Astrocyte (in vitro differentiated cells and primary cell): Measurements from ENCODE around the gene COL18A1. TPM values are rescaled to one million over a fixed set of nuclear protein-coding genes. Genes with fewer than 3 reads are reported as not detected.

Experiments
- DNase-seq: peaks from one replicate; pipeline ENCODE4 v3.0.0-alpha.2; 2010; ENCODE audit warnings: low read depth
- FAIRE-seq: peaks from 2 replicates; lab custom pipeline; 2011; peaks lifted over from hg19 to GRCh38; lab: Jason Lieb, UNC
- H2AFZ ChIP-seq: 2 replicates; pipeline ENCODE4 v1.6.0; 2012; ENCODE audit warnings: low read depth, low read length, inconsistent platforms
- H3K27ac ChIP-seq: 2 replicates; pipeline ENCODE4 v1.5.1; 2011; ENCODE audit warnings: low read depth, low read length, inconsistent platforms
- H3K27me3 ChIP-seq: 2 replicates; pipeline ENCODE4 v1.6.0; 2011; ENCODE audit warnings: low read length, inconsistent platforms; ENCODE audit not compliant: insufficient read depth
- H3K36me3 ChIP-seq: 2 replicates; pipeline ENCODE4 v1.5.1; 2011; ENCODE audit warnings: low read length, inconsistent platforms; ENCODE audit not compliant: insufficient read depth
- H3K4me1 ChIP-seq: 2 replicates; pipeline ENCODE4 v1.5.1; 2011; ENCODE audit warnings: low read length, inconsistent platforms; ENCODE audit not compliant: insufficient read depth
- H3K4me2 ChIP-seq: 2 replicates; pipeline ENCODE4 v1.6.0; 2012; ENCODE audit warnings: low read length, inconsistent platforms
- H3K4me3 ChIP-seq: 2 replicates; pipeline ENCODE4 v1.5.1; 2011; ENCODE audit warnings: low read depth, mild to moderate bottlenecking, low read length, inconsistent platforms; ENCODE audit not compliant: insufficient read depth
- H3K79me2 ChIP-seq: 2 replicates; pipeline ENCODE4 v1.6.0; 2012; ENCODE audit warnings: mild to moderate bottlenecking, low read length, inconsistent platforms; ENCODE audit not compliant: insufficient read depth
- H3K9ac ChIP-seq: 2 replicates; pipeline ENCODE4 v1.6.0; 2012; ENCODE audit warnings: mild to moderate bottlenecking, low read length, inconsistent platforms
- H3K9me3 ChIP-seq: 2 replicates; pipeline ENCODE4 v1.5.1; 2012; ENCODE audit warnings: low read depth, mild to moderate bottlenecking, low read length, inconsistent platforms; ENCODE audit not compliant: insufficient read depth
- H4K20me1 ChIP-seq: 2 replicates; pipeline ENCODE4 v1.6.0; 2012; ENCODE audit warnings: low read length, inconsistent platforms; ENCODE audit not compliant: insufficient read depth
- H3K27ac Mint-ChIP-seq: one replicate; pipeline ENCODE4 v1.8.0; 2021; ENCODE audit warnings: mild to moderate bottlenecking, mixed read lengths; ENCODE audit not compliant: unreplicated experiment
- H3K27me3 Mint-ChIP-seq: one replicate; pipeline ENCODE4 v1.8.0; 2021; ENCODE audit warnings: low read depth, mixed read lengths; ENCODE audit not compliant: unreplicated experiment
- H3K36me3 Mint-ChIP-seq: one replicate; pipeline ENCODE4 v1.8.0; 2021; ENCODE audit warnings: low read depth, mixed read lengths; ENCODE audit not compliant: unreplicated experiment
- H3K4me1 Mint-ChIP-seq: one replicate; pipeline ENCODE4 v1.8.0; 2021; ENCODE audit warnings: low read depth, mixed read lengths; ENCODE audit not compliant: unreplicated experiment
- H3K4me3 Mint-ChIP-seq: one replicate; pipeline ENCODE4 v1.8.0; 2021; ENCODE audit warnings: mild to moderate bottlenecking, moderate library complexity, mixed read lengths; ENCODE audit not compliant: unreplicated experiment
- H3K9me3 Mint-ChIP-seq: one replicate; pipeline ENCODE4 v1.8.0; 2021; ENCODE audit warnings: mild to moderate bottlenecking, mixed read lengths; ENCODE audit not compliant: unreplicated experiment
- EZH2 ChIP-seq: IDR thresholded peaks from 2 replicates; pipeline ENCODE4 v1.6.1; 2012; ENCODE audit warnings: mild to moderate bottlenecking, low read length, inconsistent platforms; ENCODE audit not compliant: insufficient read depth
- total RNA-seq: library from RNA; stranded (reverse); gene quantifications from 2 replicates; pipeline ENCODE4 v1.2.1, GENCODE V29; 2021
- TF ChIP-seq, protein P1 (sequence below): IDR thresholded peaks from 2 replicates; pipeline ENCODE4 v1.5.1; 2011; ENCODE audit warnings: low read depth, mild to moderate bottlenecking, inconsistent platforms, low read length, moderate library complexity; ENCODE audit not compliant: insufficient read depth

The COL18A1 gene
- total RNA-seq, 1 donor from 2014 or later = 616 TPM

DNA sequence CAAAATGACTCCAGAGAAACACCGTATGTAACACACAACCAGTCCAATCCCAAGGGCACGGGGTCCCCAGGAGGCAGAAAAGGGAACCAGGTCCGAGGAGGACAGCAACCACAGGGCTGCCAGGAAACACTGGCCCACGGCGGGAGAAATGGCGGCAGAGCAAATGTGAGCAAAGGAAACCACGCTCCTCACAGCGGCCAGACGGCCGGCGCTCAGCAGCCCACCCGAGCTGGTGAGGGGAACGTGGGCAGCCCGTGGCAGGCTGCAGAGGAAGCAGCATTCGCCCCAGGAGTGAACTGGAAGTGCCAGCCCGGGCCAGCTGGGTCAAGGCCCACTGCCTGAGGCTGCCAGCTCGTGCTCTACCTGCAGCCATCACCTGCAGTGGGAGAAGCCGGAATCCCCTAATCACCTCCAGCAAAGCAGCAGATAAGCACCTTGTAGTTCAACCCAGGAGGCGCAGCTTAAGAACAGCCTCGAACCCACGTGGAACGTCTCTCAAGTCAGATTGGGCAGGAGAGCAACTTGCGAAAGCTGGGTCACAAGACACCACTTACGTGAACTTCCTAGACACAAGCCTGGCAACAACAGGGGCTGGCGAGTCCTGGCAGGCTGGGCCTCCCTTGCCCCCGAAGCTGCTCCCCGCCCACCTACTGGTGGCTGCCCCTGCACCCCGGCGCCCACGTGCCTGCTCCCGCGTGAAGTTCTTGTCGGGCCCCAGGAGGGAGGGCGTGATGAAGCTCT lies 130.5 kb downstream of the COL18A1 start:
- TF ChIP-seq EZH2 = no peak
- TF ChIP-seq, protein P1, sequence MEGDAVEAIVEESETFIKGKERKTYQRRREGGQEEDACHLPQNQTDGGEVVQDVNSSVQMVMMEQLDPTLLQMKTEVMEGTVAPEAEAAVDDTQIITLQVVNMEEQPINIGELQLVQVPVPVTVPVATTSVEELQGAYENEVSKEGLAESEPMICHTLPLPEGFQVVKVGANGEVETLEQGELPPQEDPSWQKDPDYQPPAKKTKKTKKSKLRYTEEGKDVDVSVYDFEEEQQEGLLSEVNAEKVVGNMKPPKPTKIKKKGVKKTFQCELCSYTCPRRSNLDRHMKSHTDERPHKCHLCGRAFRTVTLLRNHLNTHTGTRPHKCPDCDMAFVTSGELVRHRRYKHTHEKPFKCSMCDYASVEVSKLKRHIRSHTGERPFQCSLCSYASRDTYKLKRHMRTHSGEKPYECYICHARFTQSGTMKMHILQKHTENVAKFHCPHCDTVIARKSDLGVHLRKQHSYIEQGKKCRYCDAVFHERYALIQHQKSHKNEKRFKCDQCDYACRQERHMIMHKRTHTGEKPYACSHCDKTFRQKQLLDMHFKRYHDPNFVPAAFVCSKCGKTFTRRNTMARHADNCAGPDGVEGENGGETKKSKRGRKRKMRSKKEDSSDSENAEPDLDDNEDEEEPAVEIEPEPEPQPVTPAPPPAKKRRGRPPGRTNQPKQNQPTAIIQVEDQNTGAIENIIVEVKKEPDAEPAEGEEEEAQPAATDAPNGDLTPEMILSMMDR = no peak
- H3K4me1 Mint-ChIP-seq = no peaks in the 10 kb centered on the region
- H3K9me3 ChIP-seq = no peaks in the 10 kb centered on the region
- no peak overlapping the region for H3K9ac ChIP-seq
- no peaks in the 10 kb centered on the region for H3K9me3 Mint-ChIP-seq
- H3K27me3 Mint-ChIP-seq = no peaks in the 10 kb centered on the region
- H3K4me1 ChIP-seq = peaks cover 10% of the 10 kb centered on the region
- H2AFZ ChIP-seq = no peak overlapping the region
- H3K27me3 ChIP-seq = no peaks in the 10 kb centered on the region
- DNase-seq = no peak
- peaks cover 18% of the 10 kb centered on the region for H4K20me1 ChIP-seq
- no peak overlapping the region for H3K27ac Mint-ChIP-seq
- H3K36me3 Mint-ChIP-seq = peaks cover 1% of the 10 kb centered on the region
- FAIRE-seq = no peak
- no peak overlapping the region for H3K4me3 ChIP-seq
- H3K4me3 Mint-ChIP-seq = no peak overlapping the region
- no peak overlapping the region for H3K4me2 ChIP-seq
- H3K36me3 ChIP-seq = no peaks in the 10 kb centered on the region
- no peak overlapping the region for H3K27ac ChIP-seq
- peaks cover 28% of the 10 kb centered on the region for H3K79me2 ChIP-seq

DNA sequence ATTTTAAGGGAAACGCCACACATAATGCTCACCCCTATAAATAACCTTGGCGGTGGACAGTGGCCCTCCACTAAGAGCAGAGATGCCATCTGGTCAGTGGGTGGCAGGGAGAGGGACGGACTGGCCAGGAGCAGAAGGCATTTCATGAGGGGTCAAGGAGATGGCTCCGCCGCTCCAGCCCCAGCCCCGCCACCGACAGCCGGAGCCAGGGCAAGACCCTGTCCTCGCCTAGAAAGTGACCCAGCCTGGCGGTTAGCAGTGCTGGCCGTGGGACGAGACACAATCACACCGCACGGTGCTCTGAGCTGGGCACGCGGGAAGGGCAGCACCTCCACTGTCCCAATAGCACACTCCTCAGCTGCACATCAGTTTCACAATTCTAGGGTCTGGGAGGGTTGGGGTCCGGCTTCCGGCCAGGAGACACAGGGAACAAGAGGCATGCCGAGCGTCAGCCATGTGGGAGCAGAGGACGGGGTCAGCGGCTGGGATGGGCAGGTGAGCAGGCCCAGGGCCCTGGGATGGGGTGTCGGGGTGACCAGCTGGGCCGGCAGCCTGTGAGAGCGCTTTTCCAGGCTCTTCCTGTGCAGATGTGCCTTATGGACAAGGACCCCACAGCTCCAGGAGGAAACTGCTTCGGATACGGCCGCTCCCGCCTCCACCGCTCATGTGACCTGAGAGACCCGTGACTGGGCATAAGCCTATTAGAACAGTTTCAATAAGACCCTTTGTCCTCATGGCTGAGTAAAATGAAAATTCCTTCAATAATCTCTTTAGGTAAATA lies 131.5 kb downstream of the COL18A1 start:
- no peak overlapping the region for H3K27ac Mint-ChIP-seq
- Histone ChIP-seq H3K79me2 (peaks cover 36% of the 10 kb centered on the region), H3K27ac (no peak overlapping the region), H3K27me3 (no peaks in the 10 kb centered on the region), H3K4me2 (no peak overlapping the region), H3K36me3 (no peaks in the 10 kb centered on the region), H3K4me3 (no peak overlapping the region), H4K20me1 (peaks cover 25% of the 10 kb centered on the region), H3K9me3 (no peaks in the 10 kb centered on the region), H3K4me1 (peaks cover 17% of the 10 kb centered on the region), H3K9ac (no peak overlapping the region), H2AFZ (no peak overlapping the region)
- FAIRE-seq = no peak
- H3K36me3 Mint-ChIP-seq = peaks cover 1% of the 10 kb centered on the region
- H3K4me3 Mint-ChIP-seq = no peak overlapping the region
- DNase-seq = no peak
- no peaks in the 10 kb centered on the region for H3K27me3 Mint-ChIP-seq
- H3K9me3 Mint-ChIP-seq = no peaks in the 10 kb centered on the region
- no peak for TF ChIP-seq EZH2
- TF ChIP-seq, protein P1 = no peak
- H3K4me1 Mint-ChIP-seq = no peaks in the 10 kb centered on the region
